Right ventricle myocardium superior (tissue), 1 donor: Measurements from ENCODE around the gene ABCA13. TPM values are rescaled to one million over a fixed set of nuclear protein-coding genes. Genes with fewer than 3 reads are reported as not detected.

Experiments
- ATAC-seq: fragments of 200-7000 bp; cut with Tn5 transposase; one replicate; pipeline ENCODE4 v1.9.1; 2020; ENCODE audit warnings: mild to moderate bottlenecking; ENCODE audit not compliant: poor library complexity
- DNase-seq: peaks from one replicate; pipeline ENCODE4 v3.0.0-alpha.2; 2020
- intact Hi-C: fragments of 100-400 bp; cut with DNase I; formaldehyde crosslinking; loops from one replicate; pipeline ENCODE4 v1.11.2; 2022
- total RNA-seq: library from RNA; stranded (reverse); fragmentation: NEBNext Ultra II Directional; extraction: Animal tissue kit (Norgen Biotek cat#: 25700); gene quantifications from one replicate; pipeline ENCODE4 v1.2.1, GENCODE V29; 2021
- donor health status: DM: no; HTN: yes; CAD: no; lungs with severe emphysema.

ABCA13 gene
- total RNA-seq, 1 donor from 2014 or later = 0.16 TPM

DNA sequence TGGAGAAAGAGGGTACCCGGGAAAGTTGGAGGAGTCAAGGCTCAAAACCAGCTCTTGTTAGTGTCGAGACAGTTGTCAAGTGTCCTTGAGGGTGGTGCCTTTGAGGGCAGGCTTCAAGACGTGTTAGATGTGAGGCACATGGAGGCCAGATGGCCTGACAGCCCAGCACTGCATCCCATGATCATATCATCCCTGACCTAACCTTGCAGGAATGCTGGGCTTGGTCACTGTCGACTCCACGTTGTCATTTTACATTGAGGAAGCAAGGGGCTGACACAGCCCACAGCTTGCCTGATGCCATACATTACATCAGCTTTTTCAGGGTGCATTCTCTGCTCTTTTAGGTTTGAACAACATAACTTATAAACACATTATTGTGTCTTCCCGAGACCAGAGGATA, 114.1 kb downstream of the ABCA13 start:
- no peak for DNase-seq
- ATAC-seq = no peak
- intact Hi-C loops = no loop called here

DNA sequence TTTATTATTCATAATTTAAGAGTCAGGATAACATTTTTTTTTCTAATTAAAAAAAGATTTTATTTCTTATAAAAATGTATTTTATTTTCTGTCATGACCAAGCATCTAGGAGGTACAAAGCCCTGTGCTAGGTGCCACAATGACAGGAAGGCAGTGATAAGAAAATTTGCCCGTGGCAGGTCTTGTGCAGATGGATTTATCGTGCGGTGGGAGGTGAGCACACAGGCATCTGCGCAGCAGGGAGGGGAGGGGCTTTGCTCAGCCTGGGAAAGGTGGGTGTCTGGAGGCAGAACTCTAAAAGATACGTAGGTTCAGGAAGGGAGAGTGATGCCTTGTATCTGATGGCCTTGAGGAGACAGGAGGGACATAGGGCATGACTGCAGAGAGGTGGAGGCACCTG, 115.6 kb downstream of the ABCA13 start:
- ATAC-seq (no peak), DNase-seq (no peak)
- intact Hi-C loops = no loop called here

DNA sequence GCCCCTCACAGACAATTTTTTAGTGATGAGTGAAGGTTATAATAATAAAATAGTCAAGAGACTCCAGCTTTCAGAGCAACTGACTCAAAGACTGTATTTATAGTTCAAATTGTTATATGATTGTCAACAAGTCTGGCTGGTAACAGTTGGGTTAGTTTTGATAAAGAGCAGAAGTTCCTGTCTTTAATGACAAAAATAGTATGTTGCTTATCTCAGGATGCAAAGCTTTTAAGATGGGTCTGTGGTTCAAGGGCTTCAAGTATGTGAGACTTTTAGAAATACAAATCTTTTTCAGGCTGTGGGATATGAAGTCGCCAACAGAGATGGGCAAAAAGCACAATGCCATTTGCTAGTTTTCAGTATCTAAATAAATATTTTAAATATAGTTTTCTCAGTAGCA, 118.4 kb downstream of the ABCA13 start:
- ATAC-seq (no peak), DNase-seq (no peak)
- intact Hi-C loops = no loop called here

DNA sequence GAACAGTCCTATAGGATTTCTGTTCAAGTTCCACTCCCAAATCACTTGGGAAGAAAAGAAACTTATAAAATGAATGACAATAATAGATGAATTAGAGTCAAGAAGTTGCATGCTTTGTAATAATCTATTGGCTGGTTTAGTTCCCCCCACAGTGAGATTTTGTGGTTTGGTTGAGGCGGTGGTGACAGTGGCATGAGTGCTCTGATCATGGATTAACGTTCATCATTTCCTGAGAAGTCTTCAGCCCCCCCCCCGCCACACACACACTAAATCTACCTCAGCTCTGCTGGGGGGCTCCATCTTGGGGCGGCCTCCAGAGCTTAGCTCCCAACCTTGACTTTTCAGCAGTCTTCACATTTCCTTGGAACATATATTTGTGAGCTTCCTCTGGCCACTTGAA, 121.7 kb downstream of the ABCA13 start:
- intact Hi-C loops = no loop called here
- DNase-seq (no peak), ATAC-seq (no peak)

DNA sequence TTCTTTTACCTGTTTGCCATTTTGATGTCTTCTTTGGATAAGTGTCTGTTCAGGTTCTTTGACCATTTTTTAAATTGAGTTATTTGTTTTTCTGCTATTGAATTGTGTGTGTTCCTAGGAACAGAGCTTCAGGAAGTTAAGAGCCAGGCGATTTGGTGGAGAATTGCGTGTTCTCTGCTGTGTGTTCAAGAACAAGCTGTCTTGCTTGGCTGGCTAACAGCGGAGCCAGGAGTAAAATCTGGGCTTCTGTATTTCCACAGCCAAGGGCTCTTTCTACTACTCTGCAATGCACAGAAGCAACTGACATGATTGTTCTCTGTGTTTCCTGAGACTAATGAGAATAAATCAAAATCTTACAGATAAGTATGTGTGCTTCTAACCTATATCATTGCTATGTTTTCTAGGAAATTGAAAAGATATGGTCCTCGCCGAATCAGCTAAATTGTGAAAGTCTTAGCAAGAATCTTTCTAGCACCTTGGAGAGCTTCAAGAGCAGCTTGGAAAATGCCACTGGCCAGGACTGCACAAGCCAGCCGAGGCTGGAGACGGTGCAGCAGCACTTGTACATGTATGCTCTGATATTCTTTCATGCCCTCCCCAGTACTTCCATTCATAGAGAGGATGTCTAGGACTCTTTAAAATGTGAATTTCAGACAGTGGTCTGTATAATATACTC, 124.2 kb downstream of the ABCA13 start:
- DNase-seq (no peak), ATAC-seq (no peak)
- intact Hi-C loops = no loop called here

DNA sequence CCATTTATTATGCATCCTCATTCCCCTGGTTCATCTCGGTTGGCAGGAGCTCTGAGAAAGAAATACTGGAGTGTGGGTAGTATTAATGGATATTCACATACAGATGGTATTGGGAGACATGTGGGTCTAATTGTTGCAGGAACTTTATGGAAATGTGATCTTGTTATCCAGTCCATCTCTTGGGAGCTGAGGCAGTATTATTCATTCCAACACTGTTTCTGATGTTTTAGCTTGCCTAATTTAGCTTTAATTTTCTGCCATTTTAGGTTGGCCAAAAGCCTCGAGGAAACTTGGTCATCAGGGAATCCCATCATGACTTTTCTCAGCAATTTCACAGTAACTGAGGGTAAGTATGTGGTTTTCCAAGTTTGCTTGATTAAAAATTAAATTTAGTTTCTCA, 125.7 kb downstream of the ABCA13 start:
- no peak for ATAC-seq
- intact Hi-C loops = no loop called here
- DNase-seq = no peak

DNA sequence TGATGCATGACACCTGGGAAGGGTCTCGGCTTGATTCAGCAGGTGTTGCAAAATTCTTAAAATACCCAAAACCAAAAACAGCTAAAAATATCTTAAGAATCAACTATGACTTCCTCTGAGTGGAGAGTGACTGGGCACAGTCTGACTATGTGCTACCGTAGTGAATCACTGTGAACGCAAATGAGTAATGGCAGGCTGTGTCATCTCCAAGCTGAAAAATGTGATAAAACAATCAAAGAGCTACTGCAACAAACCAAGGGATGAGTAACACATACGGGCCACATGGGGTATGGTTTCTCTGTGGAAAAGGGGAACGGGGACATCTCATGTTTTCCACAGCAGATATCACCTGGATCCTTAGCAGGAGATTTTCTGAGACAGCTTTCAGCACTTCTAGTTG, 127.5 kb downstream of the ABCA13 start:
- ATAC-seq (no peak), DNase-seq (no peak)
- intact Hi-C loops = no loop called here

DNA sequence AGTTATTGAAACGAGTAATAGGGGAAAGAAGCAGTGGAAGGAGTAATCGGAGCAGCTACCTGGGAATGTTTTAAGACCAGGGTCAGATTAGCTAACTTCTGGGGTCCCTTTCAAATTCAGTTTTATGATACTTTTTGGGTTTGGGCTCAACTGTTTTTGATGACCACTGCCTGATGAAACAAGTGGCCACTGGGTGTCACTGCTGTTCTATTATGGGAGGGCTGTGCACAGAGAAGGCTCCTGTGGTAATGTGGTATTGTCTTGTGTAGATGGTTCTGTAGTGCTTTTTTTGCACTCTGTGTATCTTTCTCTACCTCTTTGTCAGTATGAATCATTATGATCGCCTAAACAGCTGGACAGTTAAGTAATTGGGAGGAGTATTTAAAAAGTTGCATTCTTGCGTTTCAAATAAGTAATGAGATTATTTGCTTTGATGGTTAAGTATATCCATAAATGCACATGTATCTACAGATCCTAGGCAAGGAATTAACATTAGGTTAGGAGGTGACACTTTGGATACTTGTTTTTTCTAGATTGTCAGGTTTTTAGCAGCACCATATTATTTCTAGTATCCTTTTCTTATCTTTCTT, 128.4 kb downstream of the ABCA13 start:
- intact Hi-C loops = loop anchor here (5.0 kb wide), 1 partner anchor 573 kb away; no protein-coding TSS in a partner anchor

DNA sequence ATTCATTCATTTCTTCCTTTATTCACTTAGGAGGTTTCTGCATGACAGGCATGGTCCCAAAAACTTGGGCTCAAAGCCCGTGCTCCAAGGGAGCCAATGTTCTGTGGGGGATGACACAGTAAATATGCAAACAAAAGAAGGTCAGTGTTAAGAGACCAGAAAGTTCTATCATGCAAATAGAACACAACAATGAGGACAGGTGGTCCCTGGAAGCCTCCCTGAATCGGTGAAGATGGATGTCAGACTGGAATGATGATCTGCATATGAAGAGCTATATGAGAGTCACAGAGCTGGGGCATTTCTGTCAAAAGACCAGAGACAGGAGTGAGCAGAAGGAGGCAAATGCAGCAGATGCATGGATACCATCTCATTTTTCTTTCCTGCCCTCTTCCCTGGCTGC, 129.0 kb downstream of the ABCA13 start:
- no peak for ATAC-seq
- no peak for DNase-seq
- intact Hi-C loops = loop anchor here (5.0 kb wide), 1 partner anchor 572 kb away; no protein-coding TSS in a partner anchor

More for the DNA sequence above, 128.4 kb downstream of the ABCA13 start:
- peak; percentile 60 for ATAC-seq
- no peak for DNase-seq

DNA sequence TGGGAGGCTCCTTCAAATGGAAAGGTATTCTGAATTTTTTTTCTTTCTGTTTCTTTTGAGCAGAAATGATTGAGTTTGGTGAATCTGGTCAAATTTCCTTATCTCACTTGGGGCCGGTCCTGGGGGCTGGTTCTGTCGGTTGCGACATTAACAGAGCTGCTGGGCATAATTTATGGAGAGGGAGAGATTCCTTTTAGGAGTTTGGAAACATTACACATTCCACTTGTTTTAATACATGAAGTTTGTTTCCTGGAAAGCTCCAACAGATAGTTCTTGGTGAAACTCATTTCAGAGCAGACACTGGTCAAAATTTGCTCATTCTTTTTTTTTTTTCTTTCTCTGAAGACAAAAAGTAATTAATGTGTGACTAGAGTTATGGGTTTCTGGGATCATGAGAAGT, 129.9 kb downstream of the ABCA13 start:
- ATAC-seq (no peak), DNase-seq (no peak)
- intact Hi-C loops = loop anchor here (5.0 kb wide), 1 partner anchor 571 kb away; no protein-coding TSS in a partner anchor

DNA sequence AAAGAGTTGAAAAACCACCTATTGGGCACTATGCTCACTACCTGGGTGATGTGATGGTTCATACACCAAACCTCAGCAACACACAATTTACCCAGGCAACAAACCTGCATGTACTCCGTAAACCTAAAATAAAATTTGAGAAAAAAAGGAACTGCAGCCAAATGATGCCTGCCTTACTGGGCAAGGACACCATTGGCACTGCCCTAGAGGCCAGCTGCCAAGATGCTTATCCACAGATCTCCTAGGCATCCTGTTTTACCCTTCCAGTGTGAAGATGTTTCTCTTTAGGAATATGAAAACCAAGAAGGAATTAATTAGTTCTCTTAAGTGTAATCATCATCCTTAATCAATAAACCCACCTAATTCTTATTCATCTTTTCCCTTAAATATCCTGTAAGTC, 133.4 kb downstream of the ABCA13 start:
- intact Hi-C loops = loop anchor here (5.0 kb wide), 1 partner anchor 568 kb away; no protein-coding TSS in a partner anchor
- ATAC-seq (no peak), DNase-seq (no peak)

DNA sequence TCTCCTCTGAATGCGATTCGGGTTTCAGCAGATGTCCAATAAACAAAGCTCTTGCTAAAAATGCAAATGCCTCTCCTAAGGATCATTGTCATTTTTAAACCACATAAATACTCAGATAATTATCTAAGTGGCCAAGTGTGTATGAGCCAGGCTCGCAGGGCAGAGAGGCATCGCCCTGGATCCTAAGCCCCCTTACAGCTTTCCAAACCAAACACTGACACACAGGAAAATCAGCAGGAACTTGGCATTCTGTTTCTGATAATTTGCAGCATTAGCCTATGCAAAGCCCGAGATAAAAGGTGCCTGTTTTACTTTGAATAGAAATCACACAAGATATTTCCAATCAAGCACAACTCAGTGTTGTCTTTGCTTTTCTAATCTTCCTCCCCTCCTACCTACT, 134.4 kb downstream of the ABCA13 start:
- ATAC-seq (no peak), DNase-seq (no peak)
- intact Hi-C loops = no loop called here

DNA sequence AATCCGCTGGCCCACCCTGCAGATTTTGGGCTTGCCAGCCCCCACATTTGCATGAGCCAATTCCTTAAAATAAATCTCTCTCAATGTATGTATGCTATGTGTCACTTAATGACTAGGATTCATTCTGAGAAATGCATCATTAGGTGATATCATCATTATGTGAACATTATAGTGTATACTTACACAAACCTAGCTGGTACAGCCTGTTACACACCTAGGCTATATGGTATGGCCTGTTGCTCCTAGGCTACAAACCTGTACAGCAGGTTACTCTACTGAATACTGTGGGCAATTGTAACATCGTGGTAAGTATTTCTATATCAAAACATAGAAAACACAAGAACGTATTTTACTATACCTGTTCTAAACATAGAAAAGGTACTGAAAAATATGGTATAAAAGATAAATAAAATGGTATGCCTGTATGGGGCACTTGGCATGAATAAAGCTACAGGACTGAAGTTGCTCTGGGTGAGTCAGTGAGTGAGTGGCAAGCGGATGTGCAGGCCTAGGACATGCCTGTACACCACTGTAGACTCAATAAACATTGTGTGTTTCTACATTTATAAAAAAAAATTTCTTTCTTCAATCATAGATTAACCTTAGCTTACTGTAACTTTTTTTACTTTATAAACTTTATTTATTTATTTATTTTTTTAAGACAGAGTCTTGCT, 135.9 kb downstream of the ABCA13 start:
- intact Hi-C loops = no loop called here
- ATAC-seq (no peak), DNase-seq (no peak)

DNA sequence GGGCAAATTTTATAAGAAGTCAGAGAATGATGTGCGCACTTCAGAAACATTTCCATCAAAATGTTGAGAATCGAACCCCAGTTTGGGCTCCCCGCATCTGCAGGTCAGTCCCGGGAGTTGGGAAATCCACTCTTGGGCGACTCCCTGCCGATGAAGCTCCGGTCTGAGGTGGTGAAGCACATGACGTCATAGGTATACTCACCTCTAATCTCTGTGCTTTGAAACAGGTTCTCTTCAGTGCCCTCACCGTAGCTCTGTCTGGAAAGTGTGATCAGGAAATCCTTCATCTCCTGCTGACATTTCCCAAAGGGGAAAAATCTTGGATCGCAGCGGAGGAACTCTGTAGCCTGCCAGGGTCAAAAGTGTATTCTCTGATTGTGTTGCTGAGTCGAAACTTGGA, 138.5 kb downstream of the ABCA13 start:
- DNase-seq = no peak
- no peak for ATAC-seq
- intact Hi-C loops = no loop called here

DNA sequence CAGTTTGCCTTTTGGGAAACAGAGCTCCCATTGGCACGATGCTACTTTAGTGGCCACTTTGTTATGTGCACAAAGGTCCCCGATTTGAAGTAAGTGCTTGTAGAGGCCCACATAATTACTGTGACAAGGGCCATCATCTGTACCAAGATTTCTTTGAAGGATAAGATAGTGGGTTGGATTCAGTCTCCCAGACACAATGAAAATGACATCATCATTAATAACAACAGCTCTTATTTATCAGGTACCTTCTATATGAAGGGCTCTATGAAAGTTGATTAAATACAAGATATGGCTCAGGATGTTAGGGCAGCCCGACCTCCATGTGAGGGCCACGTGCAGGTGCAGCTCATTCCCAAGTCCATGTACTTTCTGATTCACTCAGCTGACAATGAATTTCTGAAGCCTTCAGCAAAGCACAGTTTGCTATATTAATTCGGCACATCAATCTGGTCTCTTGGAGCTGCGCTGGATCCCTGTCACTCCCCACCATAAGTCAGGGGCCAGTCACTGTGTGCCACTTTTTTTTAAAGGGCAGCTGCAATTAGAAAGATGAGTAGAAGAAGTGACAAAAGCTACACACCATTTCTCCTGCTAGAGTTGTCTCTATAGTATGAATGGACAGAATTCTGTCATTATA, 140.3 kb downstream of the ABCA13 start:
- intact Hi-C loops = no loop called here
- ATAC-seq (no peak), DNase-seq (no peak)

DNA sequence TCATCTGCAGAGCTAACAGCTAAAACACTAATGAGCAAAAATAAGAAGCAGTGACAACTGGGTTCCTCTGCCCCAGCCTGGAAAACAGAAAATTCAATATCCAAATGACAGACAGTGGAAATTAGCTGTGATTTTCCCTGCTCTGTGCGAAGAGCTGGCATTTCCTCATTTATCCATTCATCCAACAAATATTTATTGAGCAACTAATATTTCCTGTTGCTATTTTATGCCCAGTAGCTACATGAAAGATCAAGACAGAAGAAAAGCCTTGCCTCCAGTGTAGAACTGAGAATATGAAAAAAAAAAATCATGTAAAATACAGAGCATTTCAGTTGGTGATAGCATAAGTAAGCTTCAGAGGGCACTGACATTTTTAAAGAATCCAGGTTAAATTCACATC, 140.9 kb downstream of the ABCA13 start:
- intact Hi-C loops = no loop called here

DNA sequence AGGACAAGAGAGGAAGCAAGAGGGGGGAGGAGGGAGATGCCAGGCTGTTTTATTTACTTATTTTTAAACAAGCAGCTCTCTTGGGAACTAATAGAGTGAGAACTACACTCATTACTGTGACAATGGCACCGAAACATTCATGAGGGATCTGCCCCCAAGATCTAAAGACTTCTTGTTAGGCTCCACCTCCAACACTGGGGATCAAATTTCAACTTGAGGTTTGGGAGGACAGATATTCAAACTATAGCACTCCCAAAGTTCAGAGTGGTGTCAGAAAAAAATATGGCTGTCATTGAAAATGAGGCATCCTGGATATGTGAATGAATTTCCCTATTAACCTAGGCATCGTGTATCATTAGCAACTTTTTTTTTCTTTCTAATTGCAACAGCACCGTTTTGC, 145.5 kb downstream of the ABCA13 start:
- DNase-seq (no peak), ATAC-seq (no peak)
- intact Hi-C loops = no loop called here

More for the DNA sequence above, 140.9 kb downstream of the ABCA13 start:
- ATAC-seq (no peak), DNase-seq (no peak)

DNA sequence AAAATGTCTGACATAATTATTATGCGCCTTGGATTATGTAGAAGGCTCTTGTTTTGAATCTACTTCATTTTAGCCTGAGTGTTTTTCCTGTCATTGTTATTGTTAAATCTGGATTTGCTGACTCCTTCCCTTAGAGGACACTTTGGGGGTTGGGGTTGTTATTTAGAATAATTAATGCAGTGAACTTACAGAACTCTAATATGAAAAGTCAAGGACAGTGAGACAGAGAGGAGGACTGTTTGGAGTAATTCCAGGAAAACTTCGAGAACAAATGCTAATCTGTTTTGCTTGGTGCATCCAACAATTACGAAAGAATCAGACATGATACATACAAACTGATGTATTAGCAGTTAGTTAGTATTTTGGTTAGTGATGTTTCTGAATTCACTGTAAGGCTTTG, 146.1 kb downstream of the ABCA13 start:
- no peak for ATAC-seq
- no peak for DNase-seq
- intact Hi-C loops = no loop called here

DNA sequence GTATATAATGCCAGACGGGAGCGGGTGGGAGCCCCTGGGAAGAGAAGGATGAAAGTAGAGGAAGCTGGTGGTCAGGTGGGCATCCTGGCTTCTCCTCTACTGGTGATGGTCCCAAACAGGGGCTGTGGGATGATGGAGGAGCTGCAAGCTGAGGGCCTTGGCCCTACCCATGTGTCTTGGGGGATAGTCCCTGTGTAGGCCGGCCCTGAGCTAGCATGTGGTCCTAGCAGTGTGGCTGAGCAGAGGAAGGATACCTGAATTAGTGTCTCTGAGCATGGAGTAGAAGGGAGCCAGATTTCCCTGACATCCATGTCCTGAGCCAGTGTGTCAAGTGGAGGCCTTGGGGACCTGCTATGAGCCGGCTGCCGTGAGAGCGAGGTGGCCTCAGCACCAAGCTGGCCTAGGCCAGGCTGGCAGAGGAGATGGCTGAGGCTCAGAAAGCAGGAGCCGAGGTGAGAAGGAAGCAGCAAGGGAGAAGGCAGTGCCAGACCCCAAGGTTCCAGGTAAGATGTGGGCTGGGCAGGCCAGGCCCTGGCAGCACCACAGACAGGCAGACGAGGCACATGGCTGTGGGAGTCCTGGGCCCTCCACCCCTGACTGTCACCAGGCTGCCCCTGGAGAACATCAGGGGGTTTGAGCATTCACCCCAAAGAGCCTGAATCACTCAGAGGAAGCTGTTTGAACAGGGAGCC, 150.2 kb downstream of the ABCA13 start:
- no peak for DNase-seq
- no peak for ATAC-seq
- intact Hi-C loops = no loop called here
